ENCODE data around the gene ASTN2.

- TF ChIP-seq SIN3A (IDR thresholded peaks at IDR 0.05; ENCODE audit: borderline replicate concordance, insufficient read depth, low read length) (no peak), POLR2AphosphoS5 (IDR thresholded peaks at IDR 0.05; ENCODE audit: low read depth, low read length) (no peak)
Measured at GRCh38 chr9:117028103-117028858, 386.6 kb downstream of the ASTN2 start.

Measured in PFSK-1 (cell line).